ENCODE results near the gene NFASC.

NFASC gene

GRCh38 chr1:205041998-205042910 lies 171.6 kb downstream of the NFASC start:
- no peak for DNase-seq (ENCODE audit: low read depth)

GRCh38 chr1:205042911-205043806 lies 172.5 kb downstream of the NFASC start, which contains the start of gene CNTN2:
TSS of gene CNTN2 (plus strand) at chr1:205043212. CDS start at chr1:205053186, 9,974 bp downstream.
- no peak for DNase-seq (ENCODE audit: low read depth)

GRCh38 chr1:205043866-205044265 lies 173.2 kb downstream of the NFASC start:
- DNase-seq (ENCODE audit: low read depth): no peak

GRCh38 chr1:205044741-205045140 lies 174.1 kb downstream of the NFASC start:
- DNase-seq (ENCODE audit: low read depth): no peak

DNA sequence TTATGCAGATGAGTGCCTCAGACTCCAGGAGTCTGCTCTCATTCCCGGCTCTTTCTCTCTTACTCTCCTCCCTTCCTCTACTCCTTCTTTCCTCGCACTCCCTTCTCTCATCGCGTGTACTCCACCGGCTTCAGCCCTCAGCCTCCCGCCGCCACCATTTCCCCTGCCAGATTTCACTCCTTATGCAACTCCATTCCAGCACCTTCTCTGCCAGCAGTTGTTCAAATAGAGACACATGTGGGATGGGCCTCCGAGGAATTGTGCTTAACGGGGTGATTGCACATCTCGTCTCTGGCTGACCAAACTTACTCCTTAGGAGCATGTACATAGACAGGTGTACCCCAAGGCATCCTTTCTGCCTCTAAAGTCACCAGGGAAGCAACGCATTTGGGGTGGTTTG lies 174.5 kb downstream of the NFASC start:
- no peak for DNase-seq (ENCODE audit: low read depth)

DNA sequence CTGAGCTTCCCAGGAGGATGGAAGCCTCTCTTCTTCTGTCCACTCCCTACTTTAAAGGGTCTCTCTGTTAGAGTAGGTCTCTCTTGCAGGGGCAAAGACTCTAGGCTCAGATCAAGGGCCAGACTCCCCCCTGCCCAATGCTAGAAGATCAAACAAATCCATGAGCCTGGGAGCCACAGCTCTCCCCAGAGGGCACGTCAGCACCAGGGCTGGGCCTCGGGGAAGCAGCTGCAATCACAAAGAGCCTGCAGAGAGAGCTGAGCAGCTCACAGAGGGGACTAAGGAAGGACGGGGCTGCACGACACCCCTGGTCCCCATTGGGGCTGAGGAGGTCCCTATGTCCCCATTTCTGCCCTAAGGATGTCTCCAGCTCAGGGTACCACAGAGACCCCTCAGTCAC lies 176.2 kb downstream of the NFASC start:
- no peak for DNase-seq (ENCODE audit: low read depth)

- DNase-seq (ENCODE audit: low read depth): no peak
Observed at GRCh38 chr1:205047764-205048231, 177.1 kb downstream of the NFASC start.

DNA sequence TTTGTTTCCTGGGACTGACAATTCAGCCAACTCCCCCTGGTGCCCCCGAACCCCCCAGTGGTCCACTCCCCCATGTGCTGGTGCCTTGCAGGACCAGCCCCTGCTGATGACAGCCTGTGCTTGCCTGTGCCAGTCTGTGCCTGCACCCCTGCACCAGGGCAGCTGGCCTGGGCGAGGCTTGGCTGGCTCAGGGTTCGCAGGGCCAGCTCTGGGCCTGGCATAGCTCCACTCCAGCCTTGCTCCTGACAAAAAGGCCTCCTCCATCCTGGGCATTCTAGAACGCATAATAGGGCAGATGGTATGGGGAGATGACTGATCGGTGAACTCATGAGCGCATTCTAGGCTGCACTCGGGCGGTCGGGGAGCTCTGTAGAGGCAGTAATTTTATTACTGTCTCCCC lies 177.7 kb downstream of the NFASC start:
- no peak for DNase-seq (ENCODE audit: low read depth)

GRCh38 chr1:205049479-205049878 lies 178.8 kb downstream of the NFASC start:
- no peak for DNase-seq (ENCODE audit: low read depth)

GRCh38 chr1:205052690-205053089 lies 182.0 kb downstream of the NFASC start:
- DNase-seq (ENCODE audit: low read depth): no peak

GRCh38 chr1:205053296-205053695 lies 182.6 kb downstream of the NFASC start:
- DNase-seq (ENCODE audit: low read depth): no peak

DNA sequence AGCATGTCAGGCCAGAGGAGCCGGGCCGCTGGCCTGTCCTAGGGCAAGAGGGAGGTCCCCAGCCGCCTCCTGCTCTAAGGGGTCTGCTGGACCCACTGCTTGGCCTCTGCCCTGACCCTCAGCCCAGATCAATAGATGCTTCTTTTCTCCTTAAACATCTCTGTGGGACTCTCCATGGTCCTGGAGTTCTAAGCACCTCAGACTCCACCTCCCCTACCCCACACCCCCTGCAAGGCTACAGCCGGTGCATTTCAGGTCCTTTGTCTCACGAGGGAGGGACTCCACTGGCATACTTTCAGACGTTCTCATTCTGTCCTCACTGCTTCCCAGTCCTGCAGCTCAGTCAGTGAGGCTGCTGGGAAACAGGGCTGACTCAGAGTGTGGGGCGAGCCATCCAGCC lies 183.4 kb downstream of the NFASC start:
- no peak for DNase-seq (ENCODE audit: low read depth)

GRCh38 chr1:205056188-205056611 lies 185.5 kb downstream of the NFASC start:
- no peak for DNase-seq (ENCODE audit: low read depth)

- DNase-seq (ENCODE audit: low read depth): no peak
Observed at GRCh38 chr1:205056956-205057568, 186.4 kb downstream of the NFASC start.

DNA sequence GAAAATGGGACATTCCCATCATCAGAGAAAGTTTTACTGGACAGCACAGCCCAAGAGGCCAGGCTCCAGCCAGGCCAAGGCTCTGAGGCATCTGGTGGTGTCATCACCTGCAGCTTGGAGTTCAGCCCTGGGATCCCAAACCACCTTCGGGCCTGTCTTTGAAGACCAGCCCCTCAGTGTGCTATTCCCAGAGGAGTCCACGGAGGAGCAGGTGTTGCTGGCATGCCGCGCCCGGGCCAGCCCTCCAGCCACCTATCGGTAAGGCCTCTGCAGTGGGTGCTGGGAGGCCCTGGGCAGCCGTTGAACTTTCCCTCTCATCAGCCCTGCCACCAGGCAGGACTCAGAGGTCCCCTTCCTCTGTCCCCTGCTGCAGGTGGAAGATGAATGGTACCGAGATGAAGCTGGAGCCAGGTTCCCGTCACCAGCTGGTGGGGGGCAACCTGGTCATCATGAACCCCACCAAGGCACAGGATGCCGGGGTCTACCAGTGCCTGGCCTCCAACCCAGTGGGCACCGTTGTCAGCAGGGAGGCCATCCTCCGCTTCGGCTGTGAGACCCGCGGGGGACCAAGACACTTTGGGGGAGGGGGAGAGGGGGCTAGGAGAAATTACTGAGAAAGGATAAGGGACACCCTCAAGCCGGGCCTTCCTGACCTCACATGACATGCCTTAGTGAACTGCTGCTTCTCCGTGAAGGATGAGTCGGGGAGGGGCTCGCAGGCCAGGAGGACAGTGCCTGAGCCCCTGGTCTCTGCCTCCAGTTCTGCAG lies 187.3 kb downstream of the NFASC start:
- DNase-seq (ENCODE audit: low read depth): no peak

- DNase-seq (ENCODE audit: low read depth): no peak
Observed at GRCh38 chr1:205058853-205059252, 188.2 kb downstream of the NFASC start.

- no peak for DNase-seq (ENCODE audit: low read depth)
Observed at GRCh38 chr1:205059660-205060059, 189.0 kb downstream of the NFASC start.

DNA sequence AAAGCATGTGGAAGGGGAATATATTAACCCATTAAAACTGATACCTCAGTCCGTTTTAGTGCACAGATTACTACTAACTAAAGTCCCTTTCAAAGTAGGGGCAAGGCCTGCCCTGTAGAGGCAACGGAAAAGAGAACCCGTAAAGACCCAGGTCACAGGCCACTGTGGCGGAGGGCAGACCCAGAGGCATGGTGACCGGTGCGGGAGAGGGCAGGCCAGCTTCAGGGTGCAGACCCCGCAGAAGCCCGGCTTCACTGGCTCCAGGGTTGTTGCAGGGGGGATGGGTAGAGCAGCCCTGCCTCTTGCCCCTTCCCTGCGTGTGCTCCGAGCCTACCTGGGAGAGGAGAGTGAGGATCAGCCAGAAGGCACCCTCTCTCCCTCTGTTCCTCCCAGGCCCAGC lies 190.1 kb downstream of the NFASC start:
- no peak for DNase-seq (ENCODE audit: low read depth)

- no peak for DNase-seq (ENCODE audit: low read depth)
Observed at GRCh38 chr1:205061227-205061626, 190.6 kb downstream of the NFASC start.

- DNase-seq (ENCODE audit: low read depth): no peak
Observed at GRCh38 chr1:205061665-205062069, 191.0 kb downstream of the NFASC start.

DNA sequence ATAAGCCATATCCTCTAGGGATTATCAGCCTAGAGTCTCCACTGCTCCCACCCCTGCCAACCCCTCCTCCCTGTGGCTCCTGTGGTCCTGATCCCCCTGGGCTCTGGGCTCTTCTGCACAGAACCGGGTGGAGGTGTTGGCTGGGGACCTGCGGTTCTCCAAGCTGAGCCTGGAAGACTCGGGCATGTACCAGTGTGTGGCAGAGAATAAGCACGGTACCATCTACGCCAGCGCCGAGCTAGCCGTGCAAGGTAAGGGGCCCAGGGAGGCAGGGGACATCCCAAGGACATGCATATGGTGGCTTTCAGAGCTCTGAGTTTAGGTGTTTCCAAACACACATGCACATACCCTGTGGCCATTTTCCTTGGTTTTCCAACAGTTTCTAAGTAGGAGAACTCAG lies 191.7 kb downstream of the NFASC start:
- no peak for DNase-seq (ENCODE audit: low read depth)
